IMR-90 (cell line): ENCODE measurements around the gene RAPGEF3. TPM values are rescaled to one million over a fixed set of nuclear protein-coding genes. Genes with fewer than 3 reads are reported as not detected.

Experiments used
- ATAC-seq: fragments of 200-7000 bp; cut with Tn5 transposase; 2 replicates; pipeline ENCODE4 v1.9.1; 2020; ENCODE audit warnings: low read depth, mild to moderate bottlenecking, moderate library complexity
- BruUV-seq: library from RNA; stranded (reverse); fragments of 400-500 nt; replicated peaks from 2 replicates; lab custom pipeline; 2021; lab: Mats Ljungman, UMichigan
- CTCF ChIA-PET: fragments of 300-600 bp; formaldehyde crosslinking; extraction: SDS; loops from one replicate; lab custom pipeline; 2021; ENCODE audit warnings: antibody characterized with exemption; lab: Yijun Ruan, JAX
- POLR2A ChIA-PET: fragments of 300-600 bp; sonication (Branson Sonifier 250); formaldehyde crosslinking; loops from one replicate; lab custom pipeline; 2022; ENCODE audit warnings: antibody characterized with exemption; ENCODE audit not compliant: unreplicated experiment; lab: Charles Lee
- DNase-seq: peaks from one replicate; pipeline ENCODE4 v3.0.0; 2013
- H2AFZ ChIP-seq: replicated peaks from 2 replicates; pipeline ENCODE3; 2013; ENCODE audit warnings: low read length, mild to moderate bottlenecking; ENCODE audit not compliant: poor library complexity
- H2AK5ac ChIP-seq: 2 replicates; pipeline ENCODE4 v1.6.1; 2013; ENCODE audit warnings: low read depth, low read length, inconsistent platforms
- H2AK9ac ChIP-seq: replicated peaks from 2 replicates; pipeline ENCODE3; 2013; ENCODE audit warnings: mild to moderate bottlenecking, low read depth, low read length, moderate library complexity; ENCODE audit not compliant: poor library complexity
- H2BK120ac ChIP-seq: 2 replicates; pipeline ENCODE4 v1.6.1; 2013; ENCODE audit warnings: low read depth, low read length, inconsistent platforms
- H2BK15ac ChIP-seq: 3 replicates; pipeline ENCODE4 v1.6.1; 2013; ENCODE audit warnings: low read depth, low read length, inconsistent platforms
- H2BK20ac ChIP-seq: 2 replicates; pipeline ENCODE4 v1.6.1; 2013; ENCODE audit warnings: low read depth, mild to moderate bottlenecking, inconsistent platforms, low read length, moderate library complexity
- H2BK5ac ChIP-seq: 2 replicates; pipeline ENCODE4 v1.6.1; 2013; ENCODE audit warnings: mild to moderate bottlenecking, low read depth, low read length, inconsistent platforms; ENCODE audit not compliant: poor library complexity, severe bottlenecking
- H3K14ac ChIP-seq: replicated peaks from 2 replicates; pipeline ENCODE4 v1.6.1; 2013; ENCODE audit warnings: low read depth, low read length, inconsistent platforms
- H3K18ac ChIP-seq: 2 replicates; pipeline ENCODE4 v1.6.1; 2013; ENCODE audit warnings: low read depth, low read length, control low read depth
- H3K23ac ChIP-seq: 2 replicates; pipeline ENCODE4 v1.6.1; 2013; ENCODE audit warnings: low read depth, low read length, inconsistent platforms
- H3K27ac ChIP-seq: 2 replicates; pipeline ENCODE4 v1.5.1; 2013; ENCODE audit warnings: mild to moderate bottlenecking, control low read depth, low read length; ENCODE audit not compliant: insufficient read depth
- H3K27me3 ChIP-seq: 2 replicates; pipeline ENCODE4 v1.6.1; 2013; ENCODE audit warnings: low read length; ENCODE audit not compliant: control insufficient read depth, insufficient read depth
- H3K36me3 ChIP-seq: 2 replicates; pipeline ENCODE4 v1.6.1; 2013; ENCODE audit warnings: low read length, mixed read lengths; ENCODE audit not compliant: control insufficient read depth, insufficient read depth
- H3K4ac ChIP-seq: 2 replicates; pipeline ENCODE4 v1.6.1; 2013; ENCODE audit warnings: low read depth, low read length, inconsistent platforms
- H3K4me1 ChIP-seq: 2 replicates; pipeline ENCODE4 v1.6.1; 2013; ENCODE audit warnings: low read length, mixed read lengths; ENCODE audit not compliant: control insufficient read depth, insufficient read depth
- H3K4me2 ChIP-seq: 2 replicates; pipeline ENCODE4 v1.6.1; 2013; ENCODE audit warnings: low read depth, mild to moderate bottlenecking, control low read depth, low read length, moderate library complexity
- H3K4me3 ChIP-seq: 2 replicates; pipeline ENCODE4 v1.5.1; 2013; ENCODE audit warnings: low read depth, mild to moderate bottlenecking, control low read depth, low read length, moderate library complexity; ENCODE audit not compliant: insufficient read depth
- H3K56ac ChIP-seq: 2 replicates; pipeline ENCODE4 v1.6.1; 2013; ENCODE audit warnings: low read length, inconsistent platforms; ENCODE audit not compliant: insufficient read depth; ENCODE audit errors: extremely low read depth
- H3K79me1 ChIP-seq, 2 experiments: 2 replicates each; pipeline ENCODE4 v1.6.1; 2013; ENCODE audit warnings: low read length in 2 of 2, inconsistent platforms in 1 of 2, low read depth in 1 of 2
- H3K9ac ChIP-seq: 2 replicates; pipeline ENCODE4 v1.6.1; 2013; ENCODE audit warnings: low read depth, low read length, control low read depth
- H3K9me1 ChIP-seq: 2 replicates; pipeline ENCODE4 v1.6.1; 2013; ENCODE audit warnings: low read length, inconsistent platforms; ENCODE audit not compliant: insufficient read depth
- H3K9me3 ChIP-seq: 2 replicates; pipeline ENCODE4 v1.6.1; 2013; ENCODE audit warnings: low read length; ENCODE audit not compliant: control insufficient read depth, insufficient read depth
- H4K20me1 ChIP-seq: 2 replicates; pipeline ENCODE4 v1.6.1; 2013; ENCODE audit warnings: low read length, inconsistent platforms; ENCODE audit not compliant: insufficient read depth
- H4K5ac ChIP-seq: 2 replicates; pipeline ENCODE4 v1.6.1; 2013; ENCODE audit warnings: mild to moderate bottlenecking, low read depth, low read length, control low read depth
- H4K8ac ChIP-seq, 2 experiments: 2 replicates each; pipeline ENCODE4 v1.6.1; 2013; ENCODE audit warnings: low read depth in 2 of 2, low read length in 2 of 2, control low read depth in 1 of 2, inconsistent platforms in 1 of 2
- H4K91ac ChIP-seq: 2 replicates; pipeline ENCODE4 v1.6.1; 2013; ENCODE audit warnings: low read depth, low read length, inconsistent platforms; ENCODE audit not compliant: insufficient read depth
- CEBPB ChIP-seq: IDR thresholded peaks from 2 replicates; pipeline ENCODE4 v1.6.1; 2012; ENCODE audit warnings: low read depth, low read length, improper control_type of control experiment
- CHD1 ChIP-seq: IDR thresholded peaks from 2 replicates; pipeline ENCODE4 v1.6.1; 2012; ENCODE audit warnings: low read depth, low read length, improper control_type of control experiment
- FOS ChIP-seq: fragments of 150-350 bp; IDR thresholded peaks from 2 replicates; pipeline ENCODE4 v1.6.1; 2016; ENCODE audit warnings: low read depth, low read length
- MAFK ChIP-seq: IDR thresholded peaks from 2 replicates; pipeline ENCODE4 v1.6.1; 2012; ENCODE audit warnings: low read depth, low read length, improper control_type of control experiment
- MAZ ChIP-seq: IDR thresholded peaks from 2 replicates; pipeline ENCODE4 v1.6.1; 2012; ENCODE audit warnings: low read depth, mild to moderate bottlenecking, low read length, improper control_type of control experiment, moderate library complexity, borderline replicate concordance
- MXI1 ChIP-seq: IDR thresholded peaks from 2 replicates; pipeline ENCODE4 v1.6.1; 2012; ENCODE audit warnings: low read depth, mild to moderate bottlenecking, low read length, moderate library complexity, borderline replicate concordance
- RAD21 ChIP-seq: IDR thresholded peaks from 2 replicates; pipeline ENCODE4 v1.6.1; 2012; ENCODE audit warnings: low read length, improper control_type of control experiment
- RCOR1 ChIP-seq: IDR thresholded peaks from 2 replicates; pipeline ENCODE4 v1.6.1; 2012; ENCODE audit warnings: mild to moderate bottlenecking, low read length, improper control_type of control experiment; ENCODE audit not compliant: insufficient replicate concordance
- SMC3 ChIP-seq: fragments of 150-350 bp; IDR thresholded peaks from 2 replicates; pipeline ENCODE4 v1.6.1; 2016; ENCODE audit warnings: low read depth, mild to moderate bottlenecking, antibody characterized with exemption, low read length, moderate library complexity
- WGBS, 2 experiments: methylation state at CpG; one replicate each; pipeline versions ENCODE4 v1.1.5 to v1.1.7; 2013; ENCODE audit warnings: missing lambda C conversion rate in 2 of 2; ENCODE audit not compliant: insufficient read length in 1 of 2; ENCODE audit errors: extremely low coverage in 2 of 2; 5-methylcytosine and 5-hydroxymethylcytosine counted together
- dilution Hi-C: fragments of 300-500 bp; cut with HindIII; formaldehyde crosslinking; loops from one replicate; pipeline ENCODE4 v1.14.3; 2018; ENCODE audit warnings: low sequenced_read_pairs; ENCODE audit not compliant: unreplicated experiment
- in situ Hi-C: fragments of 300-500 bp; cut with MboI; formaldehyde crosslinking; loops from 3 replicates; pipeline ENCODE4 v1.14.3; 2019; ENCODE audit warnings: low sequenced_read_pairs, inconsistent platforms, mixed read lengths
- intact Hi-C: fragments of 100-400 bp; cut with micrococcal nuclease; formaldehyde crosslinking; loops from 2 replicates; pipeline ENCODE4 v1.10.0; 2022
- polyA plus RNA-seq, 3 experiments: library from polyadenylated mRNA; depleted of rRNA; stranded (reverse); fragments of >200 nt; gene quantifications; 2 replicates each; pipeline ENCODE4 v1.2.3, GENCODE V29; 2012; ENCODE audit warnings: low replicate concordance in 1 of 3
- total RNA-seq: library from RNA; depleted of rRNA; stranded (reverse); fragments of >200 nt; gene quantifications from 2 replicates; pipeline ENCODE4 v1.2.3, GENCODE V29; 2012
- TF ChIP-seq, protein P1 (sequence below): conservative IDR thresholded peaks from 2 replicates; pipeline ENCODE4 v1.5.1; 2012; ENCODE audit warnings: mild to moderate bottlenecking, low read depth, low read length, improper control_type of control experiment
- TF ChIP-seq, protein P2 (sequence below): fragments of 150-350 bp; IDR thresholded peaks from 2 replicates; pipeline ENCODE4 v1.6.1; 2017; ENCODE audit warnings: mild to moderate bottlenecking, antibody characterized with exemption, low read length, low read depth

The RAPGEF3 gene
- total and polyA plus RNA-seq, 2 of the 4 experiments (the other 2 are of a cell fraction), result 1.3 to 2.0 TPM

DNA sequence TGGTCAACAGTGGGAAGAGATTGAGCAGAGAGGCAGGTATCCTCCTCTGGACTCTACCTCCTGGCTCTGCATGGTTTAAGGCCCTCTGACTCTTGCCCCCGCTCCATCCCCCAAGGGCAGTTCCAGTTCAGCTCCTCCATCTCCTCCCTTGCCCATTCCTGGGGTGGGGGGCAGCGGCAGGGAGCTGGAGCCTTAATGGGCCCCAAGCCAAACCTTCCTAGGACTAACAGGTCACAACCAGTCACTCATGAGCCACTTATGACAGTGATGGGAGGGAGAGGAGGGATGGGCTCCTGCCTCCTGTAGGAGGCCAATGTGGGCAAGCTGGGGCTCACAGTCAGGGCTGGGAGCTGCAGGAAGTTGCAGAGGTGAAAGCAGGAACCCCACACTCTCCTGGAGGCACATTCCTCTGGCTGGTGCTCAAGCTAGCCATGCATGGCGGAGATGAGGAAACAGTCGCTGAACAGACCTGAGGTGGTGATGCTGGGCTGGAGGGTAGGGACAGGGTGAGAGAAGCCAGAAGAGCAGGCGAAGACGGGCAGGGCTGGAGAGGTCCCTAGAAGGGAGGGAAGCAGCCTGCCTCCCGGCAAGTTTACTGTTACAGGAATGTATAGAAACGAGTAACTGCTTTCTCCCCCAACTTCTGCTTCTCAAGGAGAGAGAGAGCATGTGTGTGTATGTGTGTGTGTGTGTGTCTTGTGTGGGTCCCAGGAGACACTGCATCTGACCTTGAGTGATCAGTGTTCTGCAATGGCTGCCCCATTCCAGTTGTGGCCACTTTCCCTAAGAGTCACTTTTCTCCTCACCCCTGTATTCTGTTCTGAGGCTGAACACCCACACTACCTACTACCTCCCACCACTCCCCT, 5.0 kb upstream of the RAPGEF3 start (continued):
- TF ChIP-seq RAD21, result no peak

DNA sequence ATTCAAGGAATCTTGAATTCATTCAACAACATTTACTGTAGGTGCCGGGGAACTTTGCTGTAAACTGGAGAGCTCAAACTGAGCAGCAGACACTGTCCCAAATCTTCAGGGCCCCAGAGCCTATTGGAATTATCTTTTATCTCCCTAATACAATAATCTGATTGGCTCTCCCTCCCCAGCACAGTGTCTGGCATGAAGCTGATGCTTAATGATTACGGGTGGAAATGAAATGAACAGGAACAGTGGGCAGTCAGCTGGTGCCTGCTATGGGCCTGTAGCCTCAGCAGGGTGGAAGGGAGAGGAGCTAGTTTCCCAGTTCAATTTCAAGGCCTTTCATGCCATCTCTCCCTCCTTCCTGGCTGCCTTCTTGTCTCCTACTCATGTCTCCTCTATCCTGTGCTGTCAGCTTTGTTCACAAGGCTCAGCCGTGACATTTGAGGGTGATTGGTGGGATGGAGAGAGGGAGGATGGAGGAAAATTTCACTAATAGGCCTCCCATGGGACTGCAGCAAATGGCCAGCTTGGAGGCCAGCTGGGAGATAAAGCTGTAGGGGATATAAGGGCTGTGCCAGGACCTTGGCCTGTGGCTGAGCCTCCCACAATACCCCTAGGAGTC, 4.3 kb upstream of the RAPGEF3 start:
- H3K4me3 ChIP-seq, result no peak overlapping the region
- no peak overlapping the region for H3K14ac ChIP-seq
- POLR2A ChIA-PET, result no interaction called here
- 0 out of 2 replicates have a peak overlapping the region, but pooled peaks have one; percentile 24 for H3K4ac ChIP-seq
- H2BK20ac ChIP-seq, result no peak overlapping the region
- no peaks in the 10 kb centered on the region for H3K9me1 ChIP-seq
- no peak overlapping the region for H3K23ac ChIP-seq
- H4K91ac ChIP-seq, result no peak overlapping the region; the same call in 1 of the 2 replicates
- H2BK5ac ChIP-seq, result no peak overlapping the region
- peak overlapping the region; percentile 51; the same call in 1 of the 2 replicates for H2AK5ac ChIP-seq
- no peak overlapping the region for H4K5ac ChIP-seq
- dilution Hi-C loops, result no loop called here
- H3K36me3 ChIP-seq, result no peaks in the 10 kb centered on the region
- peaks cover 12% of the 10 kb centered on the region for H3K4me1 ChIP-seq
- no peak for ATAC-seq
- no peak overlapping the region; a peak in 1 of 4 replicates for H4K8ac ChIP-seq
- no peak for DNase-seq
- H2AK9ac ChIP-seq, result peak overlapping the region; percentile 75
- H2AFZ ChIP-seq, result no peak overlapping the region
- H3K4me2 ChIP-seq, result no peak overlapping the region
- H3K79me1 ChIP-seq, result no peaks in the 10 kb centered on the region
- CTCF ChIA-PET, result interaction anchor here (1.1 to 1.3 kb wide), 2 partner anchors 21 to 48 kb away, joined by 4 to 5 read pairs; no protein-coding TSS in a partner anchor
- H2BK15ac ChIP-seq, result no peak overlapping the region
- no peaks in the 10 kb centered on the region for H4K20me1 ChIP-seq
- H3K27me3 ChIP-seq, result no peaks in the 10 kb centered on the region
- H3K9ac ChIP-seq, result no peak overlapping the region
- no peak overlapping the region for H3K27ac ChIP-seq
- H2BK120ac ChIP-seq, result no peak overlapping the region
- no peak overlapping the region for H3K56ac ChIP-seq
- intact Hi-C loops, result no loop called here
- no TSS peak for BruUV-seq
- WGBS, 2 experiments, result no CpG with 5 or more reads among the region's 3 CpGs
- H3K9me3 ChIP-seq, result no peaks in the 10 kb centered on the region
- in situ Hi-C loops, result no loop called here
- no peak overlapping the region for H3K18ac ChIP-seq
- TF ChIP-seq RAD21, result no peak
- TF ChIP-seq, protein P1, sequence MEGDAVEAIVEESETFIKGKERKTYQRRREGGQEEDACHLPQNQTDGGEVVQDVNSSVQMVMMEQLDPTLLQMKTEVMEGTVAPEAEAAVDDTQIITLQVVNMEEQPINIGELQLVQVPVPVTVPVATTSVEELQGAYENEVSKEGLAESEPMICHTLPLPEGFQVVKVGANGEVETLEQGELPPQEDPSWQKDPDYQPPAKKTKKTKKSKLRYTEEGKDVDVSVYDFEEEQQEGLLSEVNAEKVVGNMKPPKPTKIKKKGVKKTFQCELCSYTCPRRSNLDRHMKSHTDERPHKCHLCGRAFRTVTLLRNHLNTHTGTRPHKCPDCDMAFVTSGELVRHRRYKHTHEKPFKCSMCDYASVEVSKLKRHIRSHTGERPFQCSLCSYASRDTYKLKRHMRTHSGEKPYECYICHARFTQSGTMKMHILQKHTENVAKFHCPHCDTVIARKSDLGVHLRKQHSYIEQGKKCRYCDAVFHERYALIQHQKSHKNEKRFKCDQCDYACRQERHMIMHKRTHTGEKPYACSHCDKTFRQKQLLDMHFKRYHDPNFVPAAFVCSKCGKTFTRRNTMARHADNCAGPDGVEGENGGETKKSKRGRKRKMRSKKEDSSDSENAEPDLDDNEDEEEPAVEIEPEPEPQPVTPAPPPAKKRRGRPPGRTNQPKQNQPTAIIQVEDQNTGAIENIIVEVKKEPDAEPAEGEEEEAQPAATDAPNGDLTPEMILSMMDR, result no peak
- no peak for TF ChIP-seq FOS
- no peak for TF ChIP-seq RCOR1
- TF ChIP-seq MAFK, result no peak
- TF ChIP-seq, protein P2, sequence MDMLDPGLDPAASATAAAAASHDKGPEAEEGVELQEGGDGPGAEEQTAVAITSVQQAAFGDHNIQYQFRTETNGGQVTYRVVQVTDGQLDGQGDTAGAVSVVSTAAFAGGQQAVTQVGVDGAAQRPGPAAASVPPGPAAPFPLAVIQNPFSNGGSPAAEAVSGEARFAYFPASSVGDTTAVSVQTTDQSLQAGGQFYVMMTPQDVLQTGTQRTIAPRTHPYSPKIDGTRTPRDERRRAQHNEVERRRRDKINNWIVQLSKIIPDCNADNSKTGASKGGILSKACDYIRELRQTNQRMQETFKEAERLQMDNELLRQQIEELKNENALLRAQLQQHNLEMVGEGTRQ, result no peak
- no peak for TF ChIP-seq MAZ
- no peak for TF ChIP-seq MXI1
- no peak for TF ChIP-seq SMC3
- TF ChIP-seq CEBPB, result no peak
- TF ChIP-seq CHD1, result no peak
